PFSK-1 (cell line): ENCODE results near the gene MBNL1.

Experiments used
- FOXP2 ChIP-seq: optimal IDR thresholded peaks from 2 replicates; pipeline ENCODE3; 2011; ENCODE audit warnings: borderline replicate concordance, control low read depth, inconsistent platforms; ENCODE audit not compliant: insufficient read depth; ENCODE audit errors: extremely low read length, extremely low read depth
- POLR2AphosphoS5 ChIP-seq: IDR thresholded peaks from 2 replicates; pipeline ENCODE4 v1.6.1; 2012; ENCODE audit warnings: low read depth, mild to moderate bottlenecking, control low read depth, low read length, moderate library complexity
- REST ChIP-seq, 2 experiments: IDR thresholded peaks; 2 replicates each; pipeline versions ENCODE4 v1.6.1 to v1.8.0; 2011 to 2012; ENCODE audit warnings: low read depth in 2 of 2, low read length in 2 of 2, control low read depth in 1 of 2, inconsistent platforms in 1 of 2, mild to moderate bottlenecking in 1 of 2, moderate library complexity in 1 of 2; ENCODE audit not compliant: insufficient read depth in 1 of 2
- SIN3A ChIP-seq: IDR thresholded peaks from 2 replicates; pipeline ENCODE4 v1.6.1; 2012; ENCODE audit warnings: mild to moderate bottlenecking, low read length, moderate library complexity, borderline replicate concordance; ENCODE audit not compliant: insufficient read depth
- TAF1 ChIP-seq: IDR thresholded peaks from 2 replicates; pipeline ENCODE4 v1.6.1; 2012; ENCODE audit warnings: low read length, control low read depth, borderline replicate concordance; ENCODE audit not compliant: insufficient read depth

MBNL1 gene

GRCh38 chr3:152260026-152260425 lies 8.7 kb upstream of the MBNL1 start:
- TF ChIP-seq SIN3A, result no peak
- TF ChIP-seq TAF1, result no peak
- TF ChIP-seq REST (IDR thresholded peaks at IDR 0.05; ENCODE audit: insufficient read depth in 1 of 2, low read depth in 2 of 2, low read length in 2 of 2), result no peak
- TF ChIP-seq POLR2AphosphoS5, result no peak
- no peak for TF ChIP-seq FOXP2

GRCh38 chr3:152260529-152260928 lies 8.2 kb upstream of the MBNL1 start:
- TF ChIP-seq POLR2AphosphoS5 (no peak), FOXP2 (no peak), REST (IDR thresholded peaks at IDR 0.05; ENCODE audit: insufficient read depth in 1 of 2, low read depth in 2 of 2, low read length in 2 of 2) (no peak), SIN3A (no peak), TAF1 (no peak)

- TF ChIP-seq SIN3A, result no peak
- no peak for TF ChIP-seq FOXP2
- no peak for TF ChIP-seq REST (IDR thresholded peaks at IDR 0.05; ENCODE audit: insufficient read depth in 1 of 2, low read depth in 2 of 2, low read length in 2 of 2)
- TF ChIP-seq POLR2AphosphoS5, result no peak
- no peak for TF ChIP-seq TAF1
Observed at GRCh38 chr3:152261329-152261728, 7.4 kb upstream of the MBNL1 start.

- TF ChIP-seq SIN3A, result no peak
- TF ChIP-seq REST (IDR thresholded peaks at IDR 0.05; ENCODE audit: insufficient read depth in 1 of 2, low read depth in 2 of 2, low read length in 2 of 2), result no peak
- no peak for TF ChIP-seq FOXP2
- TF ChIP-seq POLR2AphosphoS5, result no peak
- TF ChIP-seq TAF1, result no peak
Observed at GRCh38 chr3:152263711-152264110, 5.0 kb upstream of the MBNL1 start.

GRCh38 chr3:152264378-152264777 lies 4.4 kb upstream of the MBNL1 start:
- TF ChIP-seq FOXP2, result no peak
- TF ChIP-seq REST (IDR thresholded peaks at IDR 0.05; ENCODE audit: insufficient read depth in 1 of 2, low read depth in 2 of 2, low read length in 2 of 2), result no peak
- TF ChIP-seq TAF1, result no peak
- TF ChIP-seq SIN3A, result no peak
- no peak for TF ChIP-seq POLR2AphosphoS5
